GM19395 (cell line): Measurements from ENCODE around the gene KRTAP10-10.
"Not testable (repeated sequence)": the region's sequence is repeated elsewhere in the genome, so short reads cannot be mapped to it uniquely, and the experiment has no call there.

ENCODE experiments used
- ATAC-seq: cut with Tn5 transposase; IDR thresholded peaks from one replicate; pipeline ENCODE4 v1.9.1; 2021; ENCODE audit warnings: mild to moderate bottlenecking, moderate library complexity; ENCODE audit not compliant: unreplicated experiment

The KRTAP10-10 gene

GRCh38 chr21:44681152-44681551, 44.0 kb downstream of the KRTAP10-10 start:
- no peak for ATAC-seq

- no peak for ATAC-seq
Measured at GRCh38 chr21:44681861-44682579, 44.9 kb downstream of the KRTAP10-10 start, which contains the start of gene KRTAP12-1. Gene KRTAP12-1 (minus strand): TSS chr21:44682163. CDS start chr21:44682123, 40 bp downstream.

- no peak for ATAC-seq
Measured at GRCh38 chr21:44682580-44683151, 45.5 kb downstream of the KRTAP10-10 start.

GRCh38 chr21:44684077-44684476, 46.9 kb downstream of the KRTAP10-10 start:
- no peak for ATAC-seq

GRCh38 chr21:44684483-44684882, 47.3 kb downstream of the KRTAP10-10 start:
- ATAC-seq = no peak

GRCh38 chr21:44685050-44685449, 47.9 kb downstream of the KRTAP10-10 start:
- ATAC-seq = not testable (repeated sequence)

GRCh38 chr21:44686000-44686781, 49.0 kb downstream of the KRTAP10-10 start:
- ATAC-seq = no peak

GRCh38 chr21:44686843-44687561, 49.8 kb downstream of the KRTAP10-10 start:
- ATAC-seq = no peak

- ATAC-seq = no peak
Measured at GRCh38 chr21:44687671-44688070, 50.5 kb downstream of the KRTAP10-10 start.
